Suprapubic skin (tissue), 4 donors: ENCODE measurements around the gene PDCD4. TPM values are rescaled to one million over a fixed set of nuclear protein-coding genes. Genes with fewer than 3 reads are reported as not detected.

Source experiments
- DNase-seq, 2 donors: peaks; one replicate each; pipeline ENCODE4 v3.0.0-alpha.2; 2019; ENCODE audit warnings: low spot score in 2 of 2
- H3K27ac ChIP-seq: fragments of 200-600 bp; sonication (generic); one replicate; pipeline ENCODE4 v1.5.1; 2019
- H3K27me3 ChIP-seq: fragments of 200-600 bp; sonication (generic); one replicate; pipeline ENCODE4 v1.5.1; 2019
- H3K36me3 ChIP-seq: fragments of 200-600 bp; sonication (generic); one replicate; pipeline ENCODE4 v1.5.1; 2019
- H3K4me1 ChIP-seq: fragments of 200-600 bp; sonication (generic); one replicate; pipeline ENCODE4 v1.5.1; 2019
- H3K4me3 ChIP-seq: fragments of 200-600 bp; sonication (generic); one replicate; pipeline ENCODE4 v1.5.1; 2019; ENCODE audit warnings: mild to moderate bottlenecking
- H3K9me3 ChIP-seq: fragments of 200-600 bp; sonication (generic); one replicate; pipeline ENCODE4 v1.5.1; 2019
- CTCF ChIP-seq, 2 donors: fragments of 200-600 bp in 1 of 2; fragments of 450-650 bp in 1 of 2; sonication (generic) in 1 of 2; IDR thresholded peaks; one replicate each; pipeline ENCODE4 v1.5.1; 2016 to 2019; ENCODE audit warnings: antibody characterized with exemption in 2 of 2, mild to moderate bottlenecking in 1 of 2, moderate library complexity in 1 of 2
- EP300 ChIP-seq: sonication (generic); formaldehyde crosslinking; IDR thresholded peaks from one replicate; pipeline ENCODE4 v1.6.1; 2017; ENCODE audit warnings: antibody characterized with exemption
- POLR2A ChIP-seq, 2 donors: fragments of 450-650 bp; IDR thresholded peaks; one replicate each; pipeline ENCODE4 v1.6.1; 2017; ENCODE audit warnings: antibody characterized with exemption in 2 of 2, mild to moderate bottlenecking in 2 of 2, moderate library complexity in 2 of 2
- POLR2AphosphoS5 ChIP-seq, 3 donors: sonication (generic); formaldehyde crosslinking; IDR thresholded peaks; one replicate each; pipeline ENCODE4 v1.6.1; 2017; ENCODE audit warnings: antibody characterized with exemption in 3 of 3
- WGBS: methylation state at CpG from one replicate; pipeline ENCODE4 v1.1.5; 2018; 5-methylcytosine and 5-hydroxymethylcytosine counted together
- total RNA-seq, 4 donors: library from RNA; depleted of rRNA; stranded (reverse); fragments of >200 nt; gene quantifications; one replicate each; pipeline ENCODE4 v1.1.0, GENCODE V29; 2016

PDCD4 gene
- total RNA-seq, 4 donors from 2014 or later = 243 to 594 (median 293) TPM

GRCh38 chr10:110833234-110833940 lies 38.3 kb upstream of the PDCD4 start:
- Histone ChIP-seq H3K9me3 (no peaks in the 10 kb centered on the region), H3K36me3 (no peaks in the 10 kb centered on the region), H3K27me3 (no peaks in the 10 kb centered on the region), H3K27ac (peak overlapping the region; percentile 69), H3K4me1 (peaks cover 46% of the 10 kb centered on the region), H3K4me3 (no peak overlapping the region)
- no peak for DNase-seq
- TF ChIP-seq POLR2A (IDR thresholded peaks at IDR 0.05) = no peak
- no peak for TF ChIP-seq CTCF (IDR thresholded peaks at IDR 0.05)
- TF ChIP-seq POLR2AphosphoS5 (IDR thresholded peaks at IDR 0.05) = no peak
- TF ChIP-seq EP300 = no peak
- 86% methylated on average over 11 of the region's 13 CpGs for WGBS

DNA sequence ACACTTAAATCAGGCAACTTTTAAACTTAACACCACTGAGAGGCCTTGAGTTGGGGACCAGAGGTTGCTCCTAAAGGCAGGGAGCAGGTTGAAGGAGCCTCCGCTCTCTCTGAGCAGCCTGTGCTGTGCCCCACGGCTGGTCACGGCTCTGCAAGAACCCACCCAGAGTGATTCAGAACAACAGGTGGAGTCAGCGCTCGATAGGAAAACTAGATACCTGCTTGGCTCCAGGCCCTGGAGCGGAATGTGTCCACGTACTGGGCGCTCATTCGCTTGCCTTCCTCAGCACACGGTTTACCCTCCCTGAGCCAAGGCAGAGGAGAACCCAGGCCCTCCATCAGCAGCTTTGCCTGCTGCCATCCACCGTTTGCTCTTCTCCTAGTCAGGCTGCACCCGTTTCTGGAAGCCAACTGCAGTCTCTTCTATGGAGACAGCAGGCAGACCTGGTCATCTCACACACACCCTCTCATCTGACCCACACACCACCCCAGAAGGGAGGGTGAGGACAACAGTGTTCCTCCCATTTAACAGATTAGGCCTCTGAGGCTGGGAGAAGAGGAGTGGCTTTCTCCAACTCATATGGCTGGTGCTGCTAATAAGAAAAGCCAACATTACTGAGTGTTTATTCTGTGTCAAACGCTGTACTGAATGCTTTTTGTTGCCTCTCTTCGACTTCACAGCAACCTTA lies 37.6 kb upstream of the PDCD4 start:
- Histone ChIP-seq H3K4me3 (no peak overlapping the region), H3K4me1 (peaks cover 47% of the 10 kb centered on the region)
- 67% methylated on average over 14 of the region's 14 CpGs for WGBS

DNA sequence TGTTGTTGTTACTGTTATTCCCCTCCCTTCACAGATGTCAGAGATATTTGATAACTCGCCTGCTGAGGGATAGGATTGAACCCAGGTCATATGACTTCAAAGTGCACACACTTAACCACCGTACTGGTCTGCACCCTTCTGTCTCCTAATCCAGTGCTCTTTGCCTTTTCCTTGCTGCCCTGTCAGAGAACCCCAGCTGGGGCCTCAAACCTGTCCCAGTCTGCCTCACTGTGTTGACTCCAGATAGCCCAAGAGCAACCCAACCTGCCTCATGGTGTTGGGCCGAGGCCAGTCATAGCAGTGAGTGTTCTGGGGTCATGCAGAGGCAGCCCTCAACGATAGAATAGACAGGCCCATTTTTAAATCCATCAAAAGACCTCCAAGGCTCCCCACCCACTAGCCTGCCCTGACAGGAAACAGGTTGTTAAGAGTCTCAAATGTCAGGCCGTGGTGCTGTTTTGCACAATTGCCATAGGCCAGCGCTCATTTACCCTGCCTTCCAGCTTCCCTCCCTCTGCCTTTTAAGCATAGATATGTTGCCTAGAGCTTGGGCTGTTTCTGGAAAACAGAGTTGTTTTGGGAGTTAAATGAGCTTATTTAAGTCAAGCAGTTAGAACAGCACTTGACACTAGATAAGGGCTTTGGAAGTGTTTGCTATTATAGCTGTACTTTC lies 37.0 kb upstream of the PDCD4 start:
- Histone ChIP-seq H3K4me1 (peaks cover 49% of the 10 kb centered on the region), H3K36me3 (no peaks in the 10 kb centered on the region), H3K27me3 (no peaks in the 10 kb centered on the region), H3K9me3 (no peaks in the 10 kb centered on the region), H3K27ac (peak overlapping the region; percentile 69), H3K4me3 (no peak overlapping the region)
- no peak for DNase-seq
- TF ChIP-seq CTCF (IDR thresholded peaks at IDR 0.05) = no peak
- TF ChIP-seq POLR2AphosphoS5 (IDR thresholded peaks at IDR 0.05) = no peak
- no peak for TF ChIP-seq POLR2A (IDR thresholded peaks at IDR 0.05)
- TF ChIP-seq EP300 = no peak
- WGBS = 42% methylated on average over 6 of the region's 6 CpGs

More for the DNA sequence above, 37.6 kb upstream of the PDCD4 start:
- Histone ChIP-seq H3K9me3 (no peaks in the 10 kb centered on the region), H3K36me3 (no peaks in the 10 kb centered on the region), H3K27me3 (no peaks in the 10 kb centered on the region), H3K27ac (peak overlapping the region; percentile 69)
- DNase-seq = no peak
- TF ChIP-seq CTCF (IDR thresholded peaks at IDR 0.05) (no peak), POLR2AphosphoS5 (IDR thresholded peaks at IDR 0.05) (no peak), POLR2A (IDR thresholded peaks at IDR 0.05) (no peak), EP300 (no peak)

- H3K4me1 ChIP-seq = peaks cover 59% of the 10 kb centered on the region
- H3K36me3 ChIP-seq = no peaks in the 10 kb centered on the region
- no peaks in the 10 kb centered on the region for H3K27me3 ChIP-seq
- H3K9me3 ChIP-seq = no peaks in the 10 kb centered on the region
- 66% methylated on average over 7 of the region's 7 CpGs for WGBS
- H3K4me3 ChIP-seq = no peak overlapping the region
- no peak for TF ChIP-seq POLR2AphosphoS5 (IDR thresholded peaks at IDR 0.05)
- TF ChIP-seq POLR2A (IDR thresholded peaks at IDR 0.05) = no peak
- TF ChIP-seq EP300 = no peak
- peak overlapping the region; percentile 69 for H3K27ac ChIP-seq
- DNase-seq = no peak
Observed at GRCh38 chr10:110835841-110836240, 35.9 kb upstream of the PDCD4 start.

- TF ChIP-seq CTCF (IDR thresholded peaks at IDR 0.05) (no peak), POLR2AphosphoS5 (IDR thresholded peaks at IDR 0.05) (no peak), POLR2A (IDR thresholded peaks at IDR 0.05) (no peak), EP300 (no peak)
- no peak for DNase-seq
- 69% methylated on average over 3 of the region's 3 CpGs for WGBS
- Histone ChIP-seq H3K27ac (peak overlapping the region; percentile 46), H3K9me3 (no peaks in the 10 kb centered on the region), H3K4me1 (peaks cover 64% of the 10 kb centered on the region), H3K4me3 (no peak overlapping the region), H3K36me3 (no peaks in the 10 kb centered on the region), H3K27me3 (no peaks in the 10 kb centered on the region)
Observed at GRCh38 chr10:110836706-110837105, 35.0 kb upstream of the PDCD4 start.
